Body of pancreas (tissue), 4 donors: ENCODE results near the gene NFIA. TPM values are rescaled to one million over a fixed set of nuclear protein-coding genes. Genes with fewer than 3 reads are reported as not detected.

Experiments used
- ATAC-seq: fragments of 150-250 bp; one replicate; pipeline ENCODE4 v1.9.1; 2016
- DNase-seq, 4 donors: peaks; one replicate each; pipeline ENCODE4 v3.0.0-alpha.2; 2019
- H3K27ac ChIP-seq, 4 donors: fragments of 200-600 bp; sonication (generic); 1 replicate in 3 of 4; 2 replicates in 1 of 4; pipeline versions ENCODE4 v1.5.1 to v1.6.1; 2016 to 2019; ENCODE audit warnings: mild to moderate bottlenecking in 1 of 4, mixed read lengths in 1 of 4, moderate library complexity in 1 of 4
- H3K27me3 ChIP-seq, 2 donors: fragments of 200-600 bp; sonication (generic); one replicate each; pipeline ENCODE4 v1.6.0; 2016; ENCODE audit warnings: mild to moderate bottlenecking in 1 of 2
- H3K36me3 ChIP-seq, 2 donors: fragments of 200-600 bp; sonication (generic); replicated peaks in 1 of 2; 2 replicates each; pipeline ENCODE4 v1.5.1; 2016; ENCODE audit warnings: low read depth in 2 of 2; ENCODE audit not compliant: insufficient read depth in 1 of 2
- H3K4me1 ChIP-seq: fragments of 200-600 bp; sonication (generic); one replicate; pipeline ENCODE4 v1.6.0; 2016
- H3K4me3 ChIP-seq, 2 donors: fragments of 200-600 bp; sonication (generic); 1 replicate in 1 of 2; 2 replicates in 1 of 2; pipeline ENCODE4 v1.5.1; 2016 to 2019
- H3K9me3 ChIP-seq, 3 donors: fragments of 200-600 bp; sonication (generic); 1 replicate in 2 of 3; 2 replicates in 1 of 3; pipeline ENCODE4 v1.5.1; 2016
- POLR2A ChIP-seq, 3 donors: fragments of 450-650 bp; IDR thresholded peaks; one replicate each; pipeline ENCODE4 v1.6.1; 2016; ENCODE audit warnings: antibody characterized with exemption in 3 of 3, mild to moderate bottlenecking in 2 of 3
- WGBS, 2 donors: methylation state at CpG; one replicate each; pipeline ENCODE4 v1.1.5; 2017; 5-methylcytosine and 5-hydroxymethylcytosine counted together
- intact Hi-C: fragments of 100-400 bp; cut with DNase I; formaldehyde crosslinking; loops from one replicate; pipeline ENCODE4 v1.15.1; 2023
- total RNA-seq, 2 donors: library from RNA; depleted of rRNA; stranded (reverse); fragments of >200 nt; gene quantifications; one replicate each; pipeline ENCODE4 v1.1.0, GENCODE V29; 2016
- TF ChIP-seq, protein P1 (sequence below), 7 experiments: fragments of 450-650 bp in 4 of 7; fragments of 200-600 bp in 3 of 7; sonication (generic) in 3 of 7; IDR thresholded peaks; one replicate each; pipeline ENCODE4 v1.5.1; 2016 to 2019; ENCODE audit warnings: antibody characterized with exemption in 7 of 7

Gene NFIA
- total RNA-seq, 2 donors from 2014 or later = 21.5 to 32.3 TPM

DNA sequence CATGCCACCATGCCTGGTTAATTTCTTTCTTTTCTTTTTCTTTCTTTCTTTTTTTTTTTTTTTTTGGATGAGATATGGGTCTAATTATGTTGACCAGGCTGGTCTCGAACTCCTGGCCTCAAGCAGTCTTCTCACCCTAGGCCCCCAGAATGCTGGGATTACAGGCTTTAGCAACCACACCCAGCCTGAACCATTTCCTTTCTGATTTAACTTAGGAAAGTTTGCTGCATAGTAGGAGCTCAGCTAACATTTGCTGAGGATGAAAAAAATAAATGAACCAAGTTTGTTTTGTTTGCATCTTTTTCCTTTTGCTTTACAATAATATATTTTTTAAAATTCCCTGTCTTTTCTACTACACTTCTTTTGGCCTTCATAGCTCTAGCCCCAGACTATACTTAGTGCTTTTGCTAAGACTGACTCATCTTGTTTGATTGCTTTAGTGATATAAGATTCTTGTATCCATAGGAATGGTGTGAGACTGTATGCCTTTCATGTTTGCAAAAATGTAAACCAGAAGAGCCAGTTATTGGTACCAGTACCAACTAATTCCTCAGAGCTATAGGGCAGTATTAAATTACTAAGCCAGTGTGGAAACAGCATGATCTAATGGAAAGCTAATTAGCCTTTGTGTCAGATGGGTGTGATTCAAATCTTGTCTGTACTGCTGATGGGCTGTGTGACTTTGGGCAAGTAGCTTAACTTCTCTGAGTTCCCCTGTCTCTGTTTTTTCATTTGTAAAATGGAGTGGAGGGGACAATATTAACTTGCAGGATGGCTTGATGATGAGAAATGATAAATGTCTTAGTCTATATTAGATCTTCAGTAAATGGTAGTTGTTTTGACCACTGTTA lies 66.9 kb downstream of the NFIA start:
- Histone ChIP-seq H3K9me3 (no peaks in the 10 kb centered on the region), H3K27ac (no peak overlapping the region), H3K36me3 (no peaks in the 10 kb centered on the region), H3K4me1 (peaks cover 36% of the 10 kb centered on the region), H3K4me3 (no peak overlapping the region), H3K27me3 (no peaks in the 10 kb centered on the region)
- no peak for DNase-seq
- WGBS, 2 donors = 87 to 88% methylated on average over 1 of the region's 1 CpG
- TF ChIP-seq POLR2A (IDR thresholded peaks at IDR 0.05) = no peak
- TF ChIP-seq, protein P1, sequence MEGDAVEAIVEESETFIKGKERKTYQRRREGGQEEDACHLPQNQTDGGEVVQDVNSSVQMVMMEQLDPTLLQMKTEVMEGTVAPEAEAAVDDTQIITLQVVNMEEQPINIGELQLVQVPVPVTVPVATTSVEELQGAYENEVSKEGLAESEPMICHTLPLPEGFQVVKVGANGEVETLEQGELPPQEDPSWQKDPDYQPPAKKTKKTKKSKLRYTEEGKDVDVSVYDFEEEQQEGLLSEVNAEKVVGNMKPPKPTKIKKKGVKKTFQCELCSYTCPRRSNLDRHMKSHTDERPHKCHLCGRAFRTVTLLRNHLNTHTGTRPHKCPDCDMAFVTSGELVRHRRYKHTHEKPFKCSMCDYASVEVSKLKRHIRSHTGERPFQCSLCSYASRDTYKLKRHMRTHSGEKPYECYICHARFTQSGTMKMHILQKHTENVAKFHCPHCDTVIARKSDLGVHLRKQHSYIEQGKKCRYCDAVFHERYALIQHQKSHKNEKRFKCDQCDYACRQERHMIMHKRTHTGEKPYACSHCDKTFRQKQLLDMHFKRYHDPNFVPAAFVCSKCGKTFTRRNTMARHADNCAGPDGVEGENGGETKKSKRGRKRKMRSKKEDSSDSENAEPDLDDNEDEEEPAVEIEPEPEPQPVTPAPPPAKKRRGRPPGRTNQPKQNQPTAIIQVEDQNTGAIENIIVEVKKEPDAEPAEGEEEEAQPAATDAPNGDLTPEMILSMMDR (IDR thresholded peaks at IDR 0.05) = no peak
- intact Hi-C loops = no loop called here
- no peak for ATAC-seq

DNA sequence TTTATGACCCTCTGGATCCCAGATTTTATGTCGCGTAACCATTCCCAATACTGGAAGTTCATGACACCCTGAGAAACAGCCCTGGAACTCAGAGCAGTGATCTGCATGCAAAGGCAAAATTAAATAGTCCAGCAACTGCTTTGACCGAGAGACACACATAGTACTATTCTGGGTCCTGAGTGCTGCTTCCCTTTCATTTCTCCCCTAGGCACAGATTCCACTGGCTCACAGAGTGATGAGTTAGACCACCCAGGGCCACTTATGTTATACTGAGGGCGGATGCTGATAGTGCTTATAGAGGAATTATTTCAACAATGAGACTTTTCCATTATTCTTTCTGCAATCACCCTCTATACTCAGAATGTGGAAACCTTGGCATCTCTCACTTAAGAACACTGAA lies 69.2 kb downstream of the NFIA start:
- no peak for ATAC-seq
- 91 to 93% methylated on average over 4 of the region's 4 CpGs for WGBS, 2 donors
- Histone ChIP-seq H3K4me3 (no peak overlapping the region), H3K4me1 (peaks cover 43% of the 10 kb centered on the region), H3K27ac (peak overlapping the region in 3 of 4 donors; percentile 33 to 76 (median 64)), H3K9me3 (no peaks in the 10 kb centered on the region), H3K27me3 (no peaks in the 10 kb centered on the region), H3K36me3 (no peaks in the 10 kb centered on the region)
- TF ChIP-seq, protein P1 (IDR thresholded peaks at IDR 0.05) = no peak
- no peak for TF ChIP-seq POLR2A (IDR thresholded peaks at IDR 0.05)
- intact Hi-C loops = no loop called here
- DNase-seq = no peak

- no peak overlapping the region for H3K4me3 ChIP-seq
- intact Hi-C loops = no loop called here
- ATAC-seq (peak; percentile 68), DNase-seq (peak in 1 of 4 donors; percentile 22)
- peak overlapping the region in 3 of 4 donors; percentile 33 to 76 (median 64) for H3K27ac ChIP-seq
- no peaks in the 10 kb centered on the region for H3K9me3 ChIP-seq
- 38 to 41% methylated on average over 3 of the region's 3 CpGs for WGBS, 2 donors
- H3K4me1 ChIP-seq = peaks cover 48% of the 10 kb centered on the region
- TF ChIP-seq, protein P1 (IDR thresholded peaks at IDR 0.05) = no peak
- no peak for TF ChIP-seq POLR2A (IDR thresholded peaks at IDR 0.05)
- no peaks in the 10 kb centered on the region for H3K27me3 ChIP-seq
- no peaks in the 10 kb centered on the region for H3K36me3 ChIP-seq
These were observed 69.7 kb downstream of the NFIA start for GRCh38 chr1:61152066-61152465.

- H3K36me3 ChIP-seq = no peaks in the 10 kb centered on the region
- ATAC-seq (peak; percentile 84), DNase-seq (peak in 3 of 4 donors; percentile 17 to 44 (median 32))
- H3K4me1 ChIP-seq = peaks cover 53% of the 10 kb centered on the region
- no peaks in the 10 kb centered on the region for H3K27me3 ChIP-seq
- intact Hi-C loops = no loop called here
- no peaks in the 10 kb centered on the region for H3K9me3 ChIP-seq
- H3K4me3 ChIP-seq = no peak overlapping the region
- TF ChIP-seq POLR2A (IDR thresholded peaks at IDR 0.05) = no peak
- TF ChIP-seq, protein P1 (IDR thresholded peaks at IDR 0.05) = peak in 4 of 7 experiments; percentile 30 to 37 (median 36)
- H3K27ac ChIP-seq = peak overlapping the region in 3 of 4 donors; percentile 33 to 76 (median 64)
These were observed 70.2 kb downstream of the NFIA start for GRCh38 chr1:61152469-61153105.
